Stomach (tissue), 9 donors: ENCODE data around the gene HELZ. TPM values are rescaled to one million over a fixed set of nuclear protein-coding genes. Genes with fewer than 3 reads are reported as not detected.
"Not testable (repeated sequence)": the region's sequence is repeated elsewhere in the genome, so short reads cannot be mapped to it uniquely, and the experiment has no call there.

ENCODE experiments used
- DNase-seq, 2 donors: peaks; one replicate each; pipeline versions ENCODE4 v3.0.0 to v3.0.0-alpha.2; 2013 to 2019
- H3K27ac ChIP-seq, 5 donors: fragments of 200-600 bp in 4 of 5; sonication (generic) in 4 of 5; one replicate each; pipeline ENCODE4 v1.5.1; 2013 to 2019; ENCODE audit warnings: mild to moderate bottlenecking in 1 of 5, moderate library complexity in 1 of 5
- H3K27me3 ChIP-seq, 3 donors: fragments of 200-600 bp; sonication (generic); one replicate each; pipeline ENCODE4 v1.5.1; 2017 to 2019; ENCODE audit warnings: mixed run types in 1 of 3
- H3K36me3 ChIP-seq, 4 donors: fragments of 200-600 bp; sonication (generic); 1 replicate in 3 of 4; 2 replicates in 1 of 4; pipeline ENCODE4 v1.5.1; 2016 to 2019
- H3K4me1 ChIP-seq, 4 donors: fragments of 200-600 bp; sonication (generic); one replicate each; pipeline ENCODE4 v1.5.1; 2016 to 2019
- H3K4me3 ChIP-seq, 4 donors: fragments of 200-600 bp; sonication (generic) in 3 of 4; one replicate each; pipeline ENCODE4 v1.5.1; 2016 to 2019; ENCODE audit warnings: mild to moderate bottlenecking in 1 of 4
- H3K9me3 ChIP-seq, 4 donors: fragments of 200-600 bp; sonication (generic); one replicate each; pipeline ENCODE4 v1.5.1; 2016 to 2019
- EP300 ChIP-seq: sonication (generic); formaldehyde crosslinking; IDR thresholded peaks from one replicate; pipeline ENCODE4 v1.6.1; 2017; ENCODE audit warnings: antibody characterized with exemption
- POLR2A ChIP-seq, 4 donors: fragments of 450-650 bp; IDR thresholded peaks; one replicate each; pipeline ENCODE4 v1.6.1; 2016; ENCODE audit warnings: antibody characterized with exemption in 4 of 4, control low read depth in 2 of 4, mild to moderate bottlenecking in 1 of 4, moderate library complexity in 1 of 4
- POLR2AphosphoS5 ChIP-seq, 3 donors: sonication (generic); formaldehyde crosslinking; IDR thresholded peaks; one replicate each; pipeline ENCODE4 v1.6.1; 2016; ENCODE audit warnings: antibody characterized with exemption in 3 of 3
- WGBS, 5 donors: extraction: QIAGEN DNeasy Blood & Tissue Kit in 3 of 5; methylation state at CpG; one replicate each; pipeline versions ENCODE4 v1.1.5 to v1.1.7; 2013 to 2018; 5-methylcytosine and 5-hydroxymethylcytosine counted together
- intact Hi-C: fragments of 100-400 bp; cut with DNase I; formaldehyde crosslinking; loops from one replicate; pipeline ENCODE4 v1.15.1; 2023; ENCODE audit warnings: low total_unique reads
- polyA plus RNA-seq, 3 donors: library from polyadenylated mRNA; stranded (reverse); fragments of 200-250 nt; gene quantifications; one replicate each; pipeline ENCODE4 v1.2.3, GENCODE V29; 2013
- total RNA-seq, 5 donors: library from RNA; depleted of rRNA; stranded (reverse); fragments of >200 nt; gene quantifications; one replicate each; pipeline versions ENCODE4 v1.1.0 to v1.2.3, GENCODE V29; 2014 to 2016
- TF ChIP-seq, protein P1 (sequence below), 7 experiments: fragments of 450-650 bp in 4 of 7; fragments of 200-600 bp in 3 of 7; sonication (generic) in 3 of 7; IDR thresholded peaks; one replicate each; pipeline ENCODE4 v1.5.1; 2016 to 2019; ENCODE audit warnings: antibody characterized with exemption in 7 of 7, control low read depth in 2 of 7, mild to moderate bottlenecking in 1 of 7
- donor health status: healthy with polysubstance abuse.
- donor health status: Bipolar disorder and iron deficiency.
- donor health status: healthy.

Gene HELZ
- total and polyA plus RNA-seq, 8 donors = 2.1 to 218 (median 40.4) TPM

DNA sequence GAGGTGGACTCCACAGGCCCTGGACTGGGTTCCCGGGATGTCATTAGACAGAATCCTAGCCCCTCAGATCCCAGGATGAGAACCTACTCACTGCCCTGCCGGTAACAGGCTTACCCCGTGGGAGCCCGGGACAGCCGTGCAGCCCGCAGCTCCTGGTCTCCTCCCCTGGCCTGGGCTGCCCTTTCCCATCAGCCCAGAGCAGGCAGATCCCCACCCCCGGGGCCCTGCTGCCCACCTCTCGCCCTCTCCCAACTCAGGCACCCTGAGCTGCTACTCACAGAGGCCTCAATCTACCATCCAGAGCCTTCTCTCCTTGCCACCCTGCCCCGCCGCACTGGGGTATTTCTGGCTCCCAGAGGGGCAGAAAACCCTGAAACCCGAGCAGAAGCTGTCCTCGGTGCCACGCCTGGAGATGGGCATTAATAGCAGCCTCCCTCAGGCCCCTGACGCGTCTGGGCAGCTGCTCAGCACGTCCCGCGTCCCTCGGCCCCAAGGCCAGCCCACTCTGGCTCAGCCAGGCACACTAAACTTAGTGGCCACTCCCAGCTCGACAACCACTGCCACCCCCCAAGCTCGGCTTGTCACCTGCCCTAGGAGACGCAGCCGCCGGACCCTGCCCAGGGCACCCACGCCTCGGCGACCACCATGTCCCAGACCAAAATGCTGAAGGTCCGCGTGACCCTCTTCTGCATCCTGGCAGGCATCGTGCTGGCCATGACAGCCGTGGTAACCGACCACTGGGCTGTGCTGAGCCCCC is 200.8 kb downstream of the HELZ start, which contains the start of gene CACNG1:
TSS of gene CACNG1 (plus strand) at position 539 of the 757 bp plus-strand sequence. CDS start at position 646, 107 bp downstream.
- Histone ChIP-seq H3K27me3 (no peaks in the 10 kb centered on the region), H3K4me1 (no peaks in the 10 kb centered on the region), H3K27ac (no peak within 1 kb of the TSS), H3K9me3 (peaks cover 0 to 19% (median 17%) of the 10 kb centered on the region in 4 donors), H3K4me3 (no peak within 1 kb of the TSS), H3K36me3 (no peaks in the 10 kb centered on the region)
- no peak for DNase-seq
- no peak for TF ChIP-seq POLR2AphosphoS5 (IDR thresholded peaks at IDR 0.05)
- TF ChIP-seq POLR2A (IDR thresholded peaks at IDR 0.05) = no peak
- TF ChIP-seq EP300 = no peak
- TF ChIP-seq, protein P1, sequence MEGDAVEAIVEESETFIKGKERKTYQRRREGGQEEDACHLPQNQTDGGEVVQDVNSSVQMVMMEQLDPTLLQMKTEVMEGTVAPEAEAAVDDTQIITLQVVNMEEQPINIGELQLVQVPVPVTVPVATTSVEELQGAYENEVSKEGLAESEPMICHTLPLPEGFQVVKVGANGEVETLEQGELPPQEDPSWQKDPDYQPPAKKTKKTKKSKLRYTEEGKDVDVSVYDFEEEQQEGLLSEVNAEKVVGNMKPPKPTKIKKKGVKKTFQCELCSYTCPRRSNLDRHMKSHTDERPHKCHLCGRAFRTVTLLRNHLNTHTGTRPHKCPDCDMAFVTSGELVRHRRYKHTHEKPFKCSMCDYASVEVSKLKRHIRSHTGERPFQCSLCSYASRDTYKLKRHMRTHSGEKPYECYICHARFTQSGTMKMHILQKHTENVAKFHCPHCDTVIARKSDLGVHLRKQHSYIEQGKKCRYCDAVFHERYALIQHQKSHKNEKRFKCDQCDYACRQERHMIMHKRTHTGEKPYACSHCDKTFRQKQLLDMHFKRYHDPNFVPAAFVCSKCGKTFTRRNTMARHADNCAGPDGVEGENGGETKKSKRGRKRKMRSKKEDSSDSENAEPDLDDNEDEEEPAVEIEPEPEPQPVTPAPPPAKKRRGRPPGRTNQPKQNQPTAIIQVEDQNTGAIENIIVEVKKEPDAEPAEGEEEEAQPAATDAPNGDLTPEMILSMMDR (IDR thresholded peaks at IDR 0.05) = no peak
- WGBS, 5 donors = 90 to 94% (median 91%) methylated on average over 16 to 32 of the region's 32 CpGs
- intact Hi-C loops = no loop called here

DNA sequence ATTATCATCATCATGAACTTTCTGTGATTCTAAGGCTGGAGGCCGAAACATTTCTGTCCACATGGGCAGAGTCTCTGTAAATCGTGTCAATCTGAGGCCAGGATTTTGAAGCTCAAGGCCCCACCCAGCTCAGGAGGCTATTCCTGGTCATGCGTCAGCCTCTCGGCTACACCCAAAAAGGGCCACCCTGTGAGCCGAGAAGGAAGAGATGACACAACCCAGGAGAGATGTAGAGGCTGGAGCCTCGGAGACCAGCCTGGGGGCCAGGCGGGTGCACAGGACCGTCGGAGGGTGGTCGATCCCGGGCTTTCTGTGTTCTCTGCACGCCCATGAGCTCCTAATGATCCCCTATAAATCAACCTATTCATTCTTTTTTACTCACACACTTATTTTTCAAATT is 201.7 kb downstream of the HELZ start:
- DNase-seq = peak in 1 of 2 donors; percentile 40
- TF ChIP-seq EP300 = no peak
- Histone ChIP-seq H3K9me3 (peaks cover 0 to 10% (median 8%) of the 10 kb centered on the region in 4 donors), H3K4me1 (no peaks in the 10 kb centered on the region), H3K36me3 (no peaks in the 10 kb centered on the region), H3K4me3 (no peak overlapping the region), H3K27me3 (no peaks in the 10 kb centered on the region), H3K27ac (no peak overlapping the region)
- 53 to 67% (median 59%) methylated on average over 12 of the region's 12 CpGs for WGBS, 5 donors
- intact Hi-C loops = no loop called here

DNA sequence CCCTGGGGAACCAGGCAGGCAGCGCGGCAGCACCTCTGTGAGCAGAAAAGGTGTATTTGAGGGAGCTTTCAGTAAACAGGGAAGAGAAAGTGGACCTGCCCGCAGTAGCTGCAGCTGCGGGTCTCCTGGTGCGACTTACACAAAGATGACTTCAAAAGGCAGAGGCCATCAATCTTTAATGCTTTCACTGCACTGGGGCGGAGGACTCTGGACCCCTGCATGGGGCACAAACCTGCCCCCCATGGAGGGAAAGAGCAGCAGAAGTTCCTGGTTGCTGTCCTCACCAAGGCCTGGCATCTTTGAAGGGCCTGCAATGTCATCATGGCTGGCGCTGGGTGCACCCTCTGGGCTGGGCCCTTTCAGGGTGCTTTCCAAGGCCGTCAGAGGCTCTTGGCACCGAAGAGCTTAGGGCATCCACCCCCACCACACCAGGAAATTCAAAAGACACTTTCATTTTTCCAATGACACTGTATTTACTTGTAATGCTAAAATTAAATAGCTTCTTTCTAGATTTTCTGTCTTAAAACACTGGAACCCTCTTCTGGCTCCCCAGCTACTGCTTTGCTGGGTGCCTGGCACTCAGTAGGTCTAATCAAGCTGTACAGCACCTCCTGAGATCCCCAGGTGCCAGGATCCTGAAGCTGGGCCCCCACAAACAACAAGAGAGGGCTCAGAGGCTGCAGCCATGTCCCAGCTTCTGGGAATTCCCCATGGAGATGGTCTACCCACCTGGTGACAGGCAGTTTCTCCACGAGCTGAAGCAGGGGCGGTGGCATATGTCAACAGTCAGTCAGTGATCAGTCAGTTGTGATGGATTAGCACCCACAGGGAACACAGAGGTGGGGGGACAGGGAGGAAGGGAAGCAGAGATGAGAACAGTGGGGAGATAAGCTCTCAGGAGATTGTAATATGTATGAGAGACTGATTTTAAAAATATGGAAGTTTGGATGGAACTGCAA is 202.8 kb downstream of the HELZ start:
- Histone ChIP-seq H3K9me3 (no peaks in the 10 kb centered on the region), H3K27ac (no peak overlapping the region), H3K36me3 (no peaks in the 10 kb centered on the region), H3K4me3 (no peak overlapping the region), H3K4me1 (no peaks in the 10 kb centered on the region), H3K27me3 (no peaks in the 10 kb centered on the region)
- 43 to 58% (median 47%) methylated on average over 8 to 11 of the region's 11 CpGs for WGBS, 5 donors
- no peak for DNase-seq
- intact Hi-C loops = no loop called here
- TF ChIP-seq, protein P1 (IDR thresholded peaks at IDR 0.05) = no peak
- TF ChIP-seq POLR2A (IDR thresholded peaks at IDR 0.05) (no peak), POLR2AphosphoS5 (IDR thresholded peaks at IDR 0.05) (no peak), EP300 (no peak)

DNA sequence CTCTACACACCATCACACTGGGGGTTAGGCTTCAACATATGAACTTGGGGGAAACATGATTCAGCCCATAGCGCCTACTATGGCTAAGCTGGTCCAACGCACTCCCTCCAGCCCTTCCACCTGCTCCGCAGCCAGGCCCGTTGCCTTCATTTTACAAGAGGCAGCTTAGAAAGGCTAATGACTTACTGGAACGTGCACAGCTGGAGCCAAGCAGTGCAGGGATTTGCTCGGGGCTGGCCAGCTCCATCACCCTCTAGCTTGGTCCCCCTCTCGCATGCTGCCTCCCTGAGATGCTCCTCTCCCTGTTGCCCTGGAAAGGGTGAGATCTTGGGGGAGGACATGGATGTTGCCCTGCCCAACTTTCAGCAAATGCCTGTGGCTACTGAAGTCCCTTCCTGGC is 203.5 kb downstream of the HELZ start:
- no peak for DNase-seq
- Histone ChIP-seq H3K36me3 (no peaks in the 10 kb centered on the region), H3K4me1 (no peaks in the 10 kb centered on the region), H3K9me3 (no peaks in the 10 kb centered on the region), H3K4me3 (no peak overlapping the region), H3K27me3 (no peaks in the 10 kb centered on the region), H3K27ac (no peak overlapping the region)
- intact Hi-C loops = no loop called here
- TF ChIP-seq POLR2AphosphoS5 (IDR thresholded peaks at IDR 0.05) = no peak
- no peak for TF ChIP-seq EP300
- TF ChIP-seq, protein P1 (IDR thresholded peaks at IDR 0.05) = no peak
- no peak for TF ChIP-seq POLR2A (IDR thresholded peaks at IDR 0.05)
- 83 to 95% (median 84%) methylated on average over 5 to 7 of the region's 7 CpGs for WGBS, 5 donors

DNA sequence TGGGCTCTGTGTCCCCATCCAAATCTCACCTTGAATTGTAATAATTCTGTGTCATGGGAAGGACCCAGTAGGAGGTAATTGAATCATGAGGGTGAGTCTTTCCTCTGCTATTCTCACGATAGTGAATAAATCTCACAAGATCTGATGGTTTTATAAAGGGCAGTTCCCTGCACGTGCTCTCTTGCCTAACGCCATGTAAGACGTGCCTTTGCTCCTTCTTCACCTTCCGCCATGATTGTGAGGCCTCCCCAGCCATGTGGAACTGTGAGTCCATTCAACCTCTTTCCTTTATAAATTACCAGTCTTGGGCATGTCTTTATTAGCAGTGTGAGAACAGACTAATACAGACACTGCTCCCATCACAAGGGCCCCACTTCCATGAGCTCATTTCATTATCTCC is 203.9 kb downstream of the HELZ start:
- DNase-seq, H3K9me3 ChIP-seq, H3K36me3 ChIP-seq, intact Hi-C loops, H3K4me3 ChIP-seq, H3K4me1 ChIP-seq, H3K27ac ChIP-seq, H3K27me3 ChIP-seq: not testable (repeated sequence)
- 93 to 97% (median 95%) methylated on average over 5 of the region's 5 CpGs for WGBS, 5 donors
